ENCODE data around the gene OCIAD2. TPM values are rescaled to one million over a fixed set of nuclear protein-coding genes. Genes with fewer than 3 reads are reported as not detected.

OCIAD2 gene
- total and polyA plus RNA-seq, 10 donors = 13.5 to 58.4 (median 19.1) TPM

DNA sequence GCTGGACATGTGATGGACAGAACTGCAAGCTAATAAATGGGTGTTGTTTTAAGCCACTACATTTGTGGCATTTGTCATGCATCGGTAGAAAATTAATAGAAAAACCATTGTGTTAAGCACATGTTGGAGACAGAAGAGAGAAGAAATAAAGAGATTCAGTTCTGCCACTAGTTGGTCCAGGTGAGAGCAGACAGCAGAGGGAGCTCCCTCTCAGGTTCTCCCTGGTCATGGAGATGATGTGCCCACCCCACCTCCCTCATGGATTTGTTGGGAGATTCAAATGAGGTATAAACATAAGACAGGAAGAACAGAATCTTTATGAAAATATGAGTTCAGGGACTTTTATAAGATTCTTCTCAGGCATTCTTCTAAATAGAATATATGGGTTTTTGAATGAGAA lies 36.8 kb upstream of the OCIAD2 start:
- Histone ChIP-seq H3K27me3 (replicated peaks in 1 of 7) (no peaks in the 10 kb centered on the region), H3K36me3 (no peaks in the 10 kb centered on the region), H3K27ac (no peak overlapping the region), H3K9me3 (peaks cover 0 to 6% (median 3%) of the 10 kb centered on the region in 8 donors), H3K4me1 (no peaks in the 10 kb centered on the region), H3K4me3 (no peak overlapping the region)
- intact Hi-C loops (cut with DNase I; ENCODE audit: low total_unique reads) = no loop called here
- DNase-seq = no peak
- WGBS, 5 donors = 78 to 89% (median 83%) methylated on average over 1 of the region's 1 CpG
- TF ChIP-seq POLR2A (IDR thresholded peaks at IDR 0.05) = no peak
- TF ChIP-seq, protein P1, sequence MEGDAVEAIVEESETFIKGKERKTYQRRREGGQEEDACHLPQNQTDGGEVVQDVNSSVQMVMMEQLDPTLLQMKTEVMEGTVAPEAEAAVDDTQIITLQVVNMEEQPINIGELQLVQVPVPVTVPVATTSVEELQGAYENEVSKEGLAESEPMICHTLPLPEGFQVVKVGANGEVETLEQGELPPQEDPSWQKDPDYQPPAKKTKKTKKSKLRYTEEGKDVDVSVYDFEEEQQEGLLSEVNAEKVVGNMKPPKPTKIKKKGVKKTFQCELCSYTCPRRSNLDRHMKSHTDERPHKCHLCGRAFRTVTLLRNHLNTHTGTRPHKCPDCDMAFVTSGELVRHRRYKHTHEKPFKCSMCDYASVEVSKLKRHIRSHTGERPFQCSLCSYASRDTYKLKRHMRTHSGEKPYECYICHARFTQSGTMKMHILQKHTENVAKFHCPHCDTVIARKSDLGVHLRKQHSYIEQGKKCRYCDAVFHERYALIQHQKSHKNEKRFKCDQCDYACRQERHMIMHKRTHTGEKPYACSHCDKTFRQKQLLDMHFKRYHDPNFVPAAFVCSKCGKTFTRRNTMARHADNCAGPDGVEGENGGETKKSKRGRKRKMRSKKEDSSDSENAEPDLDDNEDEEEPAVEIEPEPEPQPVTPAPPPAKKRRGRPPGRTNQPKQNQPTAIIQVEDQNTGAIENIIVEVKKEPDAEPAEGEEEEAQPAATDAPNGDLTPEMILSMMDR (IDR thresholded peaks at IDR 0.05 in 8 of 11, conservative IDR thresholded peaks at IDR 0.05 in 3 of 11) = no peak
- TF ChIP-seq POLR2AphosphoS5 (IDR thresholded peaks at IDR 0.05) = no peak

DNA sequence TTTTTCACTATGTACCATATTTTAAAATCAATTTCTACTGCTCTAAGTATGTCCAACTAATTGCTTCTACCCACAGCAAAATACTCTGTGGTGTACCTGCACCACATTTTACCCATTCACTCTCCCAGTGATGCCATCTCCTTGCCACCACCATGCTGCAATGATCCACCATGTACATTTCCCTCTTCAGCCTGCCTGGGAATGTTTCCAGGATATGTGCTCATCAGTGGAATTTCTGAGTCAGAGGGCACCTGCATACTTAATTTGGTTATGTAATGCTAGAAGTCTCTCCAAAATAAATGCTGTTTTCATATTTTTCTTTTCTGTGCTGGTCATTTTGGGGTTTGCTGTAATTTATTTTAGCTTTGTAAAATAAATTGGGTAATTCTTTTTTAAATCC lies 33.2 kb upstream of the OCIAD2 start:
- intact Hi-C loops (cut with DNase I; ENCODE audit: low total_unique reads) = no loop called here

DNA sequence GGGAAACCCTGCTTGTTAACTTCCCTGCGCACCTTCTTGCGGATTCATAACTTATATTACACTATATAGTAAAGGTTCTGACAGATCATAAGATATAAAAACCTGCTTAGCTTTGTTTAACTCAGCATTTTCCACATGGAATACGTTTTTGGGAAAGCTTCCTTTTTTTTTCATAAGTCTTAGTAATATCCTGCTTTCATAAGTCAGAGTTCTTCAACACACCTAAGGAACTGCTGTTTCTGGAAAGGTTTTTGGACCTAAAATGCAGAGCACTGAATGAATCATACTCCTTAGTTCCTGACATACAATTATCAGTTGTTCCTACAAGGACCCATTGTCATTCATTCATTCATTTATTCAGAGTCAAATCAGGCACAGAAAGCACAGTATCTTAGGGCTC lies 32.3 kb upstream of the OCIAD2 start:
- WGBS, 5 donors = 78 to 83% (median 80%) methylated on average over 3 of the region's 3 CpGs
- H3K27me3 ChIP-seq (replicated peaks in 1 of 7) = no peaks in the 10 kb centered on the region
- intact Hi-C loops (cut with DNase I; ENCODE audit: low total_unique reads) = no loop called here

More for the DNA sequence above, 33.2 kb upstream of the OCIAD2 start:
- Histone ChIP-seq H3K4me1 (no peaks in the 10 kb centered on the region), H3K9me3 (peaks cover 0 to 11% (median 8%) of the 10 kb centered on the region in 8 donors), H3K4me3 (no peak overlapping the region), H3K27ac (no peak overlapping the region), H3K36me3 (no peaks in the 10 kb centered on the region), H3K27me3 (replicated peaks in 1 of 7) (no peaks in the 10 kb centered on the region)
- TF ChIP-seq, protein P1 (IDR thresholded peaks at IDR 0.05 in 8 of 11, conservative IDR thresholded peaks at IDR 0.05 in 3 of 11) = no peak
- TF ChIP-seq POLR2A (IDR thresholded peaks at IDR 0.05) = no peak
- no peak for TF ChIP-seq POLR2AphosphoS5 (IDR thresholded peaks at IDR 0.05)
- no peak for DNase-seq

DNA sequence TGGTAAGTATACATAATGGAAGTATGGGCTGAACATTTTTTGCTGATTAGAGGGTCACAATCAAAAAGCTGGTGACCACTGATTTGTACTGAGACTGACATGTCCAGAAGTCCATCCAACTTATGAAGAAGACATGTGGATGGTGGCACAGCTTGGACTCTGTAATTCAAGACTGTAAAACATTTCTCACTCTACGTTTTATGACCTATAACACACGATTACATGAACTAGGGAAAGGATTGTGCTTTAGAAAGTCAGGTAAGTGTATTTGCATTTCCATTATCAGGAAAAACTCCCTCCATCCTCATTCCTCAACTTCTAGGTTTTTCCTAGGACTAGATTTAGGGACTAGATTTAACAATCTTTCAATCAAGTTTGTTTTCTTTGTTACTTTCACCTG lies 30.5 kb upstream of the OCIAD2 start:
- H3K27me3 ChIP-seq (replicated peaks in 1 of 7) = no peaks in the 10 kb centered on the region
- peaks cover 0 to 11% (median 8%) of the 10 kb centered on the region in 8 donors for H3K9me3 ChIP-seq
- intact Hi-C loops (cut with DNase I; ENCODE audit: low total_unique reads) = no loop called here
- no peak for DNase-seq
- no peak overlapping the region for H3K4me3 ChIP-seq
- H3K27ac ChIP-seq = no peak overlapping the region
- TF ChIP-seq POLR2AphosphoS5 (IDR thresholded peaks at IDR 0.05) (no peak), POLR2A (IDR thresholded peaks at IDR 0.05) (no peak)
- TF ChIP-seq, protein P1 (IDR thresholded peaks at IDR 0.05 in 8 of 11, conservative IDR thresholded peaks at IDR 0.05 in 3 of 11) = no peak
- WGBS, 5 donors = 80 to 89% (median 88%) methylated on average over 2 of the region's 2 CpGs
- no peaks in the 10 kb centered on the region for H3K4me1 ChIP-seq
- no peaks in the 10 kb centered on the region for H3K36me3 ChIP-seq

More for the DNA sequence above, 32.3 kb upstream of the OCIAD2 start:
- H3K36me3 ChIP-seq = no peaks in the 10 kb centered on the region
- TF ChIP-seq POLR2A (IDR thresholded peaks at IDR 0.05) (no peak), POLR2AphosphoS5 (IDR thresholded peaks at IDR 0.05) (no peak)
- TF ChIP-seq, protein P1 (IDR thresholded peaks at IDR 0.05 in 8 of 11, conservative IDR thresholded peaks at IDR 0.05 in 3 of 11) = no peak
- H3K4me3 ChIP-seq = no peak overlapping the region
- peaks cover 0 to 11% (median 8%) of the 10 kb centered on the region in 8 donors for H3K9me3 ChIP-seq
- DNase-seq = no peak
- H3K4me1 ChIP-seq = no peaks in the 10 kb centered on the region
- H3K27ac ChIP-seq = no peak overlapping the region
